HG02840 (cell line): ENCODE measurements around the gene RFX1.
"Not testable (repeated sequence)": the region's sequence is repeated elsewhere in the genome, so short reads cannot be mapped to it uniquely, and the experiment has no call there.

Experiments used
- ATAC-seq: cut with Tn5 transposase; IDR thresholded peaks from one replicate; pipeline ENCODE4 v1.9.1; 2021; ENCODE audit warnings: mild to moderate bottlenecking, moderate library complexity, moderate number of reproducible peaks; ENCODE audit not compliant: unreplicated experiment, low FRiP score

The RFX1 gene

GRCh38 chr19:14006085-14006765 lies at the start of gene RFX1:
Gene RFX1 (minus strand): TSS chr19:14006320. CDS start chr19:13993843, 12,477 bp downstream.
- peak; percentile 79 for ATAC-seq

- ATAC-seq: no peak
Measured at GRCh38 chr19:14055396-14055795, 49.3 kb upstream of the RFX1 start.

- ATAC-seq: no peak
Measured at GRCh38 chr19:14054721-14055120, 48.6 kb upstream of the RFX1 start.

GRCh38 chr19:14054099-14054498 lies 48.0 kb upstream of the RFX1 start:
- ATAC-seq: no peak

- ATAC-seq: no peak
Measured at GRCh38 chr19:14053500-14053899, 47.4 kb upstream of the RFX1 start.

- ATAC-seq: no peak
Measured at GRCh38 chr19:14053032-14053431, 46.9 kb upstream of the RFX1 start.

GRCh38 chr19:14052470-14052869 lies 46.4 kb upstream of the RFX1 start:
- no peak for ATAC-seq

- no peak for ATAC-seq
Measured at GRCh38 chr19:14051980-14052379, 45.9 kb upstream of the RFX1 start.

- ATAC-seq: not testable (repeated sequence)
Measured at GRCh38 chr19:14050961-14051360, 44.8 kb upstream of the RFX1 start.

GRCh38 chr19:14050512-14050911 lies 44.4 kb upstream of the RFX1 start:
- ATAC-seq: no peak

- ATAC-seq: no peak
Measured at GRCh38 chr19:14048443-14049153, 42.5 kb upstream of the RFX1 start.

- not testable (repeated sequence) for ATAC-seq
Measured at GRCh38 chr19:14047866-14048265, 41.7 kb upstream of the RFX1 start.

GRCh38 chr19:14042659-14043608 lies 36.8 kb upstream of the RFX1 start:
- not testable (repeated sequence) for ATAC-seq

- ATAC-seq: no peak
Measured at GRCh38 chr19:14039181-14039580, 33.1 kb upstream of the RFX1 start.

- ATAC-seq: no peak
Measured at GRCh38 chr19:14035706-14036105, 29.6 kb upstream of the RFX1 start.

GRCh38 chr19:14035159-14035558 lies 29.0 kb upstream of the RFX1 start:
- not testable (repeated sequence) for ATAC-seq

GRCh38 chr19:14033946-14034345 lies 27.8 kb upstream of the RFX1 start:
- no peak for ATAC-seq

- ATAC-seq: no peak
Measured at GRCh38 chr19:14031719-14032480, 25.8 kb upstream of the RFX1 start, which contains the start of gene IL27RA. Gene IL27RA (plus strand): TSS chr19:14031762. CDS start chr19:14031873, 111 bp downstream.

GRCh38 chr19:14030997-14031718 lies 25.0 kb upstream of the RFX1 start:
- ATAC-seq: no peak
